Activated naive CD4-positive, alpha-beta T cell (primary cell): Measurements from ENCODE around the gene PFKFB4.
"Not testable (repeated sequence)": the region's sequence is repeated elsewhere in the genome, so short reads cannot be mapped to it uniquely, and the experiment has no call there.

Source experiments
- DNase-seq, 4 experiments: peaks; one replicate each; lab custom pipeline; 2025; lab: John Stamatoyannopoulos, UW

PFKFB4 gene

GRCh38 chr3:48558493-48559134, 2.0 kb upstream of the PFKFB4 start:
- no peak for DNase-seq

GRCh38 chr3:48555949-48556795, 431 bp downstream of the PFKFB4 start:
- DNase-seq = no peak

GRCh38 chr3:48555231-48555948, 1.2 kb downstream of the PFKFB4 start:
- DNase-seq = no peak

GRCh38 chr3:48553886-48554845, 2.4 kb downstream of the PFKFB4 start:
- DNase-seq = no peak

- no peak for DNase-seq
Measured at GRCh38 chr3:48553361-48553760, 3.2 kb downstream of the PFKFB4 start.

GRCh38 chr3:48552111-48552951, 4.3 kb downstream of the PFKFB4 start:
- DNase-seq = no peak

- not testable (repeated sequence) for DNase-seq
Measured at GRCh38 chr3:48551651-48552050, 5.0 kb downstream of the PFKFB4 start.

GRCh38 chr3:48548729-48549705, 7.6 kb downstream of the PFKFB4 start:
- DNase-seq = peak; percentile 54 to 83 (median 73)

GRCh38 chr3:48548126-48548525, 8.5 kb downstream of the PFKFB4 start:
- no peak for DNase-seq

- DNase-seq = no peak
Measured at GRCh38 chr3:48546203-48546829, 10.3 kb downstream of the PFKFB4 start.

- DNase-seq = no peak
Measured at GRCh38 chr3:48544141-48544540, 12.5 kb downstream of the PFKFB4 start.

GRCh38 chr3:48543271-48543866, 13.2 kb downstream of the PFKFB4 start:
- no peak for DNase-seq

GRCh38 chr3:48538451-48538850, 18.2 kb downstream of the PFKFB4 start:
- no peak for DNase-seq

- DNase-seq = no peak
Measured at GRCh38 chr3:48536785-48537184, 19.8 kb downstream of the PFKFB4 start.

GRCh38 chr3:48536116-48536515, 20.5 kb downstream of the PFKFB4 start:
- DNase-seq = no peak

- no peak for DNase-seq
Measured at GRCh38 chr3:48535578-48535977, 21.0 kb downstream of the PFKFB4 start.

GRCh38 chr3:48532977-48533337, 23.6 kb downstream of the PFKFB4 start:
- no peak for DNase-seq

GRCh38 chr3:48532271-48532976, 24.2 kb downstream of the PFKFB4 start:
- no peak for DNase-seq
